GM19099 (cell line): ENCODE data around the gene ZNF646.

Source experiments
- POLR2A ChIP-seq: IDR thresholded peaks from 3 replicates; pipeline ENCODE4 v1.6.1; 2011; ENCODE audit warnings: low read depth; ENCODE audit not compliant: insufficient read length; ENCODE audit errors: extremely low read depth

ZNF646 gene

GRCh38 chr16:31106509-31107464 lies 32.6 kb downstream of the ZNF646 start:
- TF ChIP-seq POLR2A = no peak

GRCh38 chr16:31107465-31107867 lies 33.2 kb downstream of the ZNF646 start:
- no peak for TF ChIP-seq POLR2A

GRCh38 chr16:31108035-31108793 lies 34.0 kb downstream of the ZNF646 start, which contains the start of gene BCKDK:
Gene BCKDK, plus strand, starts transcription at chr16:31108386. Its CDS starts 838 bp downstream, at chr16:31109224.
- peak; percentile 58 for TF ChIP-seq POLR2A

- TF ChIP-seq POLR2A = no peak
Measured at GRCh38 chr16:31108794-31109558, 34.8 kb downstream of the ZNF646 start.

GRCh38 chr16:31109622-31110021 lies 35.4 kb downstream of the ZNF646 start:
- no peak for TF ChIP-seq POLR2A

- no peak for TF ChIP-seq POLR2A
Measured at GRCh38 chr16:31110106-31111034, 36.1 kb downstream of the ZNF646 start.

- no peak for TF ChIP-seq POLR2A
Measured at GRCh38 chr16:31111881-31112466, 37.8 kb downstream of the ZNF646 start.

GRCh38 chr16:31112711-31113110 lies 38.5 kb downstream of the ZNF646 start:
- no peak for TF ChIP-seq POLR2A

GRCh38 chr16:31113121-31114120 lies 39.2 kb downstream of the ZNF646 start:
- no peak for TF ChIP-seq POLR2A

GRCh38 chr16:31114468-31114867 lies 40.2 kb downstream of the ZNF646 start:
- no peak for TF ChIP-seq POLR2A

- peak; percentile 92 for TF ChIP-seq POLR2A
Measured at GRCh38 chr16:31117384-31118222, 43.4 kb downstream of the ZNF646 start, which contains the start of gene KAT8. Gene KAT8, plus strand, starts transcription at chr16:31117664. Its CDS starts 18 bp downstream, at chr16:31117682.
